Hypothalamus (tissue), 51 donors: ENCODE results near the gene HDHD5.
A peak's percentile ranks its signal among the peaks of the same experiment; 100 is the strongest.
"Not testable (repeated sequence)": the region's sequence is repeated elsewhere in the genome, so short reads cannot be mapped to it uniquely, and the experiment has no call there.

Source experiments
- DNase-seq, 51 donors: peaks; one replicate each; lab custom pipeline; 2025; lab: John Stamatoyannopoulos, UW

HDHD5 gene

GRCh38 chr22:17158176-17158567, 905 bp downstream of the HDHD5 start:
- peak in 1 of 51 donors; percentile 68 for DNase-seq

- DNase-seq, result no peak
Measured at GRCh38 chr22:17157714-17158113, 1.4 kb downstream of the HDHD5 start.

GRCh38 chr22:17155941-17156340, 3.1 kb downstream of the HDHD5 start:
- DNase-seq, result no peak

GRCh38 chr22:17152971-17153370, 6.1 kb downstream of the HDHD5 start:
- DNase-seq, result no peak

GRCh38 chr22:17152340-17152739, 6.7 kb downstream of the HDHD5 start:
- DNase-seq, result no peak

- no peak for DNase-seq
Measured at GRCh38 chr22:17149076-17149815, 9.8 kb downstream of the HDHD5 start.

GRCh38 chr22:17147458-17147857, 11.6 kb downstream of the HDHD5 start:
- not testable (repeated sequence) for DNase-seq

- no peak for DNase-seq
Measured at GRCh38 chr22:17145021-17145680, 13.9 kb downstream of the HDHD5 start.

- no peak for DNase-seq
Measured at GRCh38 chr22:17143826-17144225, 15.3 kb downstream of the HDHD5 start.

GRCh38 chr22:17143101-17143500, 16.0 kb downstream of the HDHD5 start:
- DNase-seq, result no peak

GRCh38 chr22:17140826-17141766, 18.0 kb downstream of the HDHD5 start:
- DNase-seq, result no peak

GRCh38 chr22:17140022-17140421, 19.1 kb downstream of the HDHD5 start:
- no peak for DNase-seq

- no peak for DNase-seq
Measured at GRCh38 chr22:17138513-17138912, 20.6 kb downstream of the HDHD5 start.

GRCh38 chr22:17137861-17138425, 21.1 kb downstream of the HDHD5 start:
- no peak for DNase-seq

- no peak for DNase-seq
Measured at GRCh38 chr22:17137170-17137569, 21.9 kb downstream of the HDHD5 start.

GRCh38 chr22:17135153-17135760, 23.8 kb downstream of the HDHD5 start:
- no peak for DNase-seq

GRCh38 chr22:17133137-17133536, 25.9 kb downstream of the HDHD5 start:
- DNase-seq, result no peak

- DNase-seq, result no peak
Measured at GRCh38 chr22:17132112-17132511, 27.0 kb downstream of the HDHD5 start.

GRCh38 chr22:17131686-17132085, 27.4 kb downstream of the HDHD5 start:
- peak in 13 of 51 donors; percentile 13 to 74 (median 32) for DNase-seq

GRCh38 chr22:17130199-17130598, 28.9 kb downstream of the HDHD5 start:
- no peak for DNase-seq
